ENCODE data around the gene GLMN.

DNA sequence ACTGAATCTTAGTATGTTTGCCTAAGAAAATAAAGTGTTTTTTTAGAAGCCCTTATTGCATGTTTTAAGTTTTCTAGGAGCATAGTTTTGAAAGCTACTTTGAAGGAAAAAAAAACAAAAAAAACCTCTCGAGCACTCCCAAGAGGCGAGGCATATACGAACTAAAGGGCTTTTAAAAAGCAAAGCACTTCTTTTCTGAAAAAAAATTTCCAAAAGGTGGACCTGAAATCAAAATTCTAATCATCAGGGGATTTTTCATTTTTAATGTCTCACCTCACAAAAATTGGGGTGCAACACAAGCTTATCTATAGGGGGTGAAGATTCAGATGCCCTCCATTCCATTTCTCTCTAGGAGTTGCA is 594 bp downstream of the GLMN start:
- TF ChIP-seq, protein P1, sequence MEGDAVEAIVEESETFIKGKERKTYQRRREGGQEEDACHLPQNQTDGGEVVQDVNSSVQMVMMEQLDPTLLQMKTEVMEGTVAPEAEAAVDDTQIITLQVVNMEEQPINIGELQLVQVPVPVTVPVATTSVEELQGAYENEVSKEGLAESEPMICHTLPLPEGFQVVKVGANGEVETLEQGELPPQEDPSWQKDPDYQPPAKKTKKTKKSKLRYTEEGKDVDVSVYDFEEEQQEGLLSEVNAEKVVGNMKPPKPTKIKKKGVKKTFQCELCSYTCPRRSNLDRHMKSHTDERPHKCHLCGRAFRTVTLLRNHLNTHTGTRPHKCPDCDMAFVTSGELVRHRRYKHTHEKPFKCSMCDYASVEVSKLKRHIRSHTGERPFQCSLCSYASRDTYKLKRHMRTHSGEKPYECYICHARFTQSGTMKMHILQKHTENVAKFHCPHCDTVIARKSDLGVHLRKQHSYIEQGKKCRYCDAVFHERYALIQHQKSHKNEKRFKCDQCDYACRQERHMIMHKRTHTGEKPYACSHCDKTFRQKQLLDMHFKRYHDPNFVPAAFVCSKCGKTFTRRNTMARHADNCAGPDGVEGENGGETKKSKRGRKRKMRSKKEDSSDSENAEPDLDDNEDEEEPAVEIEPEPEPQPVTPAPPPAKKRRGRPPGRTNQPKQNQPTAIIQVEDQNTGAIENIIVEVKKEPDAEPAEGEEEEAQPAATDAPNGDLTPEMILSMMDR (IDR thresholded peaks at IDR 0.05): peak in 1 of 4 donors; percentile 5
- TF ChIP-seq POLR2A (IDR thresholded peaks at IDR 0.05): no peak

Data from right lobe of liver (tissue), 4 donors.